Activated CD4-positive, alpha-beta T cell treated with anti-CD3 and anti-CD28 coated beads, Interleukin-2, Interleukin-4, amounts not matched to agents 100 ng/mL and 50 ng/mL, durations not matched to agents 16 hours and 8 hours (primary cell): ENCODE results near the gene KCNJ6.

ENCODE experiments used
- DNase-seq: peaks from one replicate; pipeline ENCODE4 v3.0.0-alpha.2; 2020; ENCODE audit warnings: low spot score

The KCNJ6 gene

DNA sequence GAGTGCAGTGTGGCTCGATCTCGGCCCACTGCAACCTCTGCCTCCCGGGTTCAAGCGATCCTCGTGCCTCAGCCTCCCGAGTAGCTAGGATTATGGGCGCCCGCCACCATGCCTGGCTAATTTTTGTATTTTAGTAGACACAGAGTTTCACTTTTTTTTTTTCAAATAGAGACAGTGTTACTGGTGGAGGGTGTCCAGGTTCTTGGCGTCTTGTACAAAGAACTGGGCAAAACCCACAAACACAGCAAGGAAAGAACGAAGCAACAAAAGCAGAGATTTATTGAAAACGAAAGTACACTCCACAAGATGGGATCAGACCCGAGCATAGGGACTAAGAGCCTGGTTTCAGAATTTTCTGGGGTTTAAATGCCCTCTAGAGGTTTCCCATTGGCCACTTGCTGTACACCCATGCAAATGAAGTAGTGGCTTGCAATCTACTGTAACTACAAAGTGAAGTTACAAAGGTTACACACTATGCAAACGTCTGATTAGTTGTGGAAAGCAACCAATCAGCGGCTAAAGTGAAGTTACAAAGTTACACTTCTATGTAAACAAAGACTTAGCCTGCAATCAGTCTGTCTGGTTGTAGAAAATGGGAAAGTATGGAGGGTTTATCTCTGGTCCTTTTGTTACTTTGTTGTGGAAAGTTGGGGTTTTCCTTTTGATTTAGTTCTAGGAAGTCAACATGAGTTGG lies 350.6 kb downstream of the KCNJ6 start:
- no peak for DNase-seq

DNA sequence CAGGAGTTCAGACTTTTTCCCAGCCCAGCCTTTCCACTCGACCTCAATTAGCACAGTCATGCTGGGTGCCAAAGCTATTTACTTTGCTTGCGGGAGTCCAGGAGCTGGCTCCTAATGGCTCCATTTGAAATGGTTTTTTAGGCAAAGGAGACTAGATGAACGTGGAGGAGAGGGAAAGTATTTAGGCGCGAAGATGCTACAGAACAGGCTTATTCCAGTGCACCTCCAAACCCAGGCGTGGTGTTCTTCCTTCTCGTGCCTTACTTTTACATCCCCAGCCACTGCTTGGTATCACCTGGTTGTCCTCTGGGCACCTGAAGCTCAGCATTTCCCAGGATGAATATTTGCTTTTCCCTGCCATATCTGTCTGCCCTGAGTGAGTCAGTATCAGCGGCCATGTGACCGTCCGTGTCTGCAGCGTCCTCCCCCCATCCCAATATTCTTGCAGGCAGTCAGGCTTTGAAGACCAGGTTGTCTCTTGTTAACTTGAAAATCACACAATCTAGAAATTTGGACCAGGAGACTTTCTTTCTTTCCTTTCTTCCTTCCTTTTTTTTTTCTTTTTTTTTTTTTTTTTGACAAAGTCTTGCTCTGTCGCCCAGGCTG lies 351.2 kb downstream of the KCNJ6 start:
- no peak for DNase-seq

DNA sequence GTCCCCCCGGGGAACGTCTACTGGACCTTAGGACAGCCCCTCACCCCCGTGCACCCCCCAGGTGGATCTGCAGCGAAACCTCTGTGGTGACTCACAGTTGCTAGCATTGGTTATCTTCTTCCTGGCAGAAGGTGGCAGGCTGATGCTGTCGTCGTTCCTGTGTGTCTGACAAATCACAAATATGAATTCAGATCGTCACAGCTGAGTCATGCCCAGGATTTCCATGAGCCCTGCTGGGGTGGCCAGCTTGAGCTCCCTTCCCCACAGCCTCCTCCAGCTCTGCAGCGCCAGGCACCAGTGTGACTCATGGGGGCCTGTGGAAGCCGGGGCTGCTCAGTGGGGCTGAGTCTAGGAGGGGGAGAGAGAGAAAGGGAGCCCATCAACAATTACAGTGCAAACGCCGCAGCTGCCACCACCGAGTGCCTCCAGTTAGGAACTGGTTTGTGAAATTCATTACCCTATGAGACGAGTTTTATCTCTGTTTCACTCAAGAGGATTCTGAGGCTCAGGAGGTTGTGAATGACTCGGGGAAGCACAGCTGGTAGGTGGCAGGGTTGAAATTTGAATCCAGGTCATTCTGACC lies 351.8 kb downstream of the KCNJ6 start:
- DNase-seq, result peak; percentile 90

DNA sequence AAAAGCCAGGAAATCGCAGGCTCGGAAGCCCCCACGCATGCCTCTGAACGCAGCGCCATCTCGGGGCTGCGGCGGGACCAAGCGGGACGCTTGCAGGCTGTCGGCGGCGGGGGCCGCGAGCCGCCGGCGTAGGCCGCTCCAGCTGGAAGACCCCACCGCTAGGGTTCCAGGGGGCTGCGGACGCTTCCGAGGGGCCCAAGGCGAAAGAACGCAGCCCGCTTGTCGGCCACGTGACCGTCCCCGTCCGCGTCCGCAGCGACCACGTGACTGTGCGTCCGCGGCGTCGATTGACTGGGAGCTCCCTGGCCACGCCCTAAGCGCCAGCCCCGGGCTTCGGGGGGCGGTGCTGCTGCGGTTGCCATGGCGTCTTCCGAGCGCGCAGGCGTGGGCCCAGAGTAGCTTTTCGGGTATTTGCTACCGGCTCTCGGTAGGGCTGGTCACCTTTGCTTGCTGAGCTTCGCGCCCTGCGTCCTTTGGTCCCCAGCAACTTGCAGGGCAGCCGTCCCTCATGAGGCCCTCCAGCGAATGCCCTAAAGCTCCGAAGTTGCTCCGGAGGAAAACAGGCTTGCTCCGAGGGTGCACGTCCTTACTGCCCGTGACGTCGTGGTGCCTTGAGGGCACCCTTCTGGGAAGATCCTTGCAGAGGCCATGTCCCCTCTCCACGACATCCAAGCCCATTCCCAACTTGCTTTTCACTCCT lies 352.5 kb downstream of the KCNJ6 start:
- peak; percentile 91 for DNase-seq

DNA sequence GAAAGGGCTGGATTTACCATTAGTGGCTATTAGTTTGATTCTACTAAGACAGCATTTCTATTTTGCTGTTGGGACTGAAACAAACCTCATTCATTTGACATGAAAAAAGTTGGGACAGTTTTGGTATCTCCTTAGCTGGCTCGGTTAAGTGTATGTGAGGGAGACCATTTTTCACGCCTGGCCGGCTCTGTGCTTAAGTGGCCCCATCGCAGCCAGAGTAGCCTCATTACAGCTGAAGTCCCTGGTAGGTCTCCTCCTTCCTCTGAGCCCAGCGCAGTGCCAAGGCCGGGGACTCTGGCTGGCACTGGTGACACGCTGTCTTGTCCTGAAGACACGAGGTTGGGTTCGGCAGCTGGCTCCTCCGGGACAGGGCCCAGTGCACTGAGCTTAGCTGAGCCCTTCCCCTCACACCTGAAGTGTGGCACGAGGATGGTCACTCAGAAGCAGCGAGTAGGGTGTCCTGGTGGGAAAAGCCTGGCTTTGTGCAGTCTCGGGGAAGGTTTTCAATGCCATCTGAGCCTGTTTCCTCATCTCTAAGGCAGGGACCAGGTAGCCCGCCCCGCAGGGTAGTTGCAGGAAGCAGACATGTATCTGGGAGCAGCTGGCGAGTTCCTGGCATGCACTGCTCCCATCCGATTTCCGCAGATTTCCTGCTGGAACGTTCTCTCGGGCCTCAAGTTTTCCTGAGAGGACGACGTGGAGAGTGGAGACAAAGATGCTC lies 353.2 kb downstream of the KCNJ6 start:
- DNase-seq, result no peak

DNA sequence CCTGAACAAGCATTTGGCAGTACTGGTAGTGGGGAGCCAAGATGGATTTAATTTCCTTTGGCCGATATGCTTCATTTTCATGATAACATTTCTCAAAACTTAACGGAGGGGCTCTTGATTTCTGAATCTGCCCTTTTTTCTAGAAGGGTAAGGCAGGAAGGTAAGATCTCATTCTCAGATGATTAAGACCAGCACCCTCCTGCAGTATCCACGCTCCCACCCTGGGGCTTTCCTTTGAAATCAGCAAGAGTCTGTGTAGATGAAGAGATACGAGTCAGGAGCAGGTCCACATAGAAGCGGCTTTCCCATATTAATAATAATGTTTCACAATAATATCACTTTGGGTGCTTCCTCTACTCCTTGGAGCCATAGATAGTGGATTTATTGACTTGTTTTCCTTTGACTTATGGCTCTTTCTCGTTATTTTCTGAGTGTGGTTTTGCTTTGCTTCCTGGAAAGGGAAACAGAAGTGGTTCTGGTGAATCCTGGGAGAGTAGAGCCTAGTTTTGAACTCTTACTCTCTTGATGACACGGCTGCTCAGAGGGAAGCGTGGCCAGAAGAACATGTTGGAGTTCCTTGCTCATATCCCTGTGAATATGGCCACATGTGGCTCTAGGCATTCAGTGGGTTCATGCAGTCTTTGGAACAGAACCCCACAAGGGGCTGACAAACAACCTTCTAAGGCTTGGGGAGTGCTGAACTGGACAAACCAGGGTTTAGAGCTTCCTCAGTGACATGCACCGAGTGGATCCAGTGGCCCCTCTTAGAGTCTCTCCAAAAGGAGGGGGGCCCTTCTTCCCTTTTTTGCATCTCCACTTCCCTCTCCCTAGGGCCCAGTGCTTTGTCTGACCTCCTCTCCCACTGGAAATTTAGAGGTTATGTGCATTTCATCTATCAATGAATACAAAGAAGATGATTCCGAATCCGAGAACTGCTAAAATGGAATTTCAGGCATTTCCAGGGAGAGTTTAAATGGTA lies 354.0 kb downstream of the KCNJ6 start:
- DNase-seq, result no peak

DNA sequence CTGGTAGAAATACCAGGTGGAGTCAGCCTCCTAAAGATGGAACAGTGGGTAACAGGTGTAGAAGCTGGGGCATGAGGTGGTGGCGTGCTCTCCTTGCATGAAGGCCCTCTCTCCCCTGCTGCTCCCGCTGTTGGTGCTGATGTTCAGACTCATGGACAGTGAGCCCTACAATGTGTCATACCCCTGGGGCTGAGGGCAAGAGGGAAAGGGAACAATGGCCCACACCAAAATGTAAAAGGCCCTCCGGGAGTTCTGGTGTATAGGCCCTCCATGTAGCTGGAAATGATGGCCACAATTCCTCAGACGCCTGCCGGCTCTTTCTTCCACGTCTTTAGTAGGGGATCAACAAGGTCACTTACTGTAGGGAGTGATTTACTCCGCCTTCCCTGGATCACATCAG lies 354.8 kb downstream of the KCNJ6 start:
- DNase-seq, result no peak

DNA sequence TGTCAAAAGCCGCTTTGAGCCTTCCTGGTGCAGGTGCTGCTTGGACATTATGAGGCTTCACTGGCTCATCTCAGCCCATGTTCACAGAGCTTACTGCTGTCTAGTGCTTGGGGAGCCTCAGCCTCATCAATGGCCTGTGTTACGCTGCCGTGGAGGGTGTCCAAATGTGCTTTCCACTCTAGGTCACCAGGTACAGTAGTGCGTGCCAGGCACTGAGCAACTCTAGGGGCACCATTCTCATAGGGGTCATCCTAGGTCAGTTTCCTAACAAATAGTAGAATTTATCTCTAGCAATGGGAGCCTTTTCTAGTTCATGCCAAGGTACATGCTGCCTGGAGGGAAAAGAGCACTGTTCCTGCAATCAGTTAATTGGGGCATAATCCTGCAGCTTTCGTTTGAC lies 355.9 kb downstream of the KCNJ6 start:
- DNase-seq, result no peak

DNA sequence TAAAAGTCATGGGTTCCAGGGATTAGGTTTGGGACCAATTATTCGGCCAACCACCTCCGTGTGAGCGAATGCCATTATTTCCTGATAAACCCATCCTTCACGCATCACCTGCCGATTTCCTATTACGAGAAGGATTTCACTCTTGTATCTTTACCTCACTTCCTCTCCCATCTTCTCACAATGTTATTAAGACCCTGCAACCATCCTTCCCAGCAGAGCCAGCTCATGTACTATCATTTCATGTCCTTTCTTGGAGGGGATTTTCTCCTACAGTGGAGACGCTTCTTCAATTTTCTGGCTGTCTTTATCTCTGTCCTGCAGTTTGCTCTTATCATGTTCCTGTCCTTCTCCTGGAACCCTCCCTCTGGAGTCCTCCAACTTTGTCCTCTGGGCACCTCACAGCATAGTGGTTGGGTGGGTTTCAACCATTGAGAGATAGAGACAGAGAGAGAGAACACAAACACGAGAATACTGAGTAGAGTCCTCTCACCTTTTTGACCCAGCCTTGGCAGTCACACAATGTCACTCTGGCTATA lies 357.5 kb downstream of the KCNJ6 start:
- DNase-seq, result no peak
